CD4-positive, alpha-beta T cell treated with Interleukin-2 at 100 ng/mL for 4 hours (primary cell): ENCODE results near the gene TTLL8.

ENCODE experiments used
- DNase-seq: peaks from one replicate; pipeline ENCODE4 v3.0.0-alpha.2; 2020; ENCODE audit warnings: low spot score

TTLL8 gene

GRCh38 chr22:50082961-50083461 is 24.9 kb upstream of the TTLL8 start:
- DNase-seq, result no peak

DNA sequence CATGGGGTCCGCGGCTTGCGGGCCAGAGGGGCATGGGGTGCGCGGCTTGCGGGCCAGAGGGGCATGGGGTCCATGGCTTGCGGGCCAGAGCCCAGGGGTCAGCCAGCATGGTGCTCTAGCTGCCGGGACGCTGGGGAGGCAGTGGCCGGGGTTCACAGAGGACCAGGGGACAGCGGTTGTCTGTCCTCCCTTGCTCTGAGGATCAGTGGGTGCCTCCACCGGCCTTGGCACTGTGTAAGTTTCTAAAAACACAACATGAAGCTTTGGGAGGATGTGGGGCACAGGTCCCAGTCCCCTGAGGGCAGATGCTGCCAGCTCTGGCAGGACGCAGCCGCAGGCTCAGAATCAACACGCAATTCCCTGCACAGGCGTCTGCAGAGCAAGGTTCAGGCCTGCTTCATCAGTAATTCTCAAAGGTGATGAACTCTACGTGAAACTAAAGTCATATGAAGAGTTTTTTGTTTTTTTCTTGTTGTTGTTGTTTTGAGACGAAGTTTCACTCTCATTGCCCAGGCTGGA is 24.2 kb upstream of the TTLL8 start:
- DNase-seq, result no peak

DNA sequence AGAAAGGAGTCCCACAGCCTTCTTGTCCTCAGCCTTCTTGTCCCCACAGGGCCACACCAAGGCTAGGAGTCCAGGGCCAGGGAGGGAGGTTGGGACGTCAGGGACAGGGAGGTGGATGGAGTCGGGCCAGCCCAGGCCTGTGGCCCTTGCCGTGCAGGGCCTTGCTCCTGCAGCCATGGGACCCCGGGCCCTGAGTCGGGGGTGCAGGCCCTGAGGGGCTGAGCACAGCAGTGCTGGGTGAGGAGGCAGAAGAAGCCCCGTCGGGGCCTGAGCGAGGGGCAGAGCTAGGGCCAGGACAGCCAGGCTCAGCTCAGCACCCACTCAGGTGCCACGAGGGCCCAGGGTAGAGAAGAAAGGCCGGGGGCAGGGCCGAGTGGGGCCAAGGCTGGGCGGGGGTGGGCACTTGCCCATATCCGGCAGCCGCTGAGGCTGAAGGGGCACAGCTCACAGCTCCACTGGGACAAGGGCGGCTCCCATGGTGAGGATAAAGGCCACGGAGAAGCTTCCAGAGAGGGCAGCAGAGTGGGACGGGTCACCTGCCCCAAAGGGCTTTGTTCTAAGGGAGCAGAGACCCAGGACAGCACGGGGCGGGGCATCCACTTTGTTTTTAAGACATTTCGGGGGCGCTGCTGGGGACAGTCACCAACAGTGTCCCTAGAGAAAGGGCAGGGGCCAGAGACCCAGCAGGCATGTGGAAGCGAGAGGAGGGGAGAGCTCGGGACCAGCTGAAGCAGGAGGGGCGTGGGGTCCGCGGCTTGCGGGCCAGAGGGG is 23.5 kb upstream of the TTLL8 start:
- DNase-seq, result no peak

DNA sequence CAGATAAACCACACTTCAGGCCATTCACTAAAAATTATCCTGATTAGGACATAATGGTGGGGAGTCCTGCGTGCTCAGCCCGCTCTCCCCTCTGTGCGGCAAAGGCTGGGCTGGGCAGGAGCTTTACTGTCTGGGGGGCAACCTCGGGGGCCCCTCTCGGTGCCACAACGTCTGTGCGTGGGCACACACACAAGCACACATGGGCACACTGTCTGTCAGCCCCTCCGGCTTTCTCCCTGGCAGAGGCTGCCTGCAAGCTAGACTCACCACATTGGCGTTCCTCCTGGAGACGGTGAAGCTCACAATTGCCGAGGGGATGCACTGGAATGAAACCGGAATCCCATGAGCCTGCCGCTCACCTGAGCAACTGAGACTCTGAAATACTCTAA is 22.0 kb upstream of the TTLL8 start:
- DNase-seq, result no peak

GRCh38 chr22:50078761-50079160 is 20.7 kb upstream of the TTLL8 start:
- DNase-seq, result no peak

- DNase-seq, result no peak
Observed at GRCh38 chr22:50078246-50078645, 20.1 kb upstream of the TTLL8 start.

DNA sequence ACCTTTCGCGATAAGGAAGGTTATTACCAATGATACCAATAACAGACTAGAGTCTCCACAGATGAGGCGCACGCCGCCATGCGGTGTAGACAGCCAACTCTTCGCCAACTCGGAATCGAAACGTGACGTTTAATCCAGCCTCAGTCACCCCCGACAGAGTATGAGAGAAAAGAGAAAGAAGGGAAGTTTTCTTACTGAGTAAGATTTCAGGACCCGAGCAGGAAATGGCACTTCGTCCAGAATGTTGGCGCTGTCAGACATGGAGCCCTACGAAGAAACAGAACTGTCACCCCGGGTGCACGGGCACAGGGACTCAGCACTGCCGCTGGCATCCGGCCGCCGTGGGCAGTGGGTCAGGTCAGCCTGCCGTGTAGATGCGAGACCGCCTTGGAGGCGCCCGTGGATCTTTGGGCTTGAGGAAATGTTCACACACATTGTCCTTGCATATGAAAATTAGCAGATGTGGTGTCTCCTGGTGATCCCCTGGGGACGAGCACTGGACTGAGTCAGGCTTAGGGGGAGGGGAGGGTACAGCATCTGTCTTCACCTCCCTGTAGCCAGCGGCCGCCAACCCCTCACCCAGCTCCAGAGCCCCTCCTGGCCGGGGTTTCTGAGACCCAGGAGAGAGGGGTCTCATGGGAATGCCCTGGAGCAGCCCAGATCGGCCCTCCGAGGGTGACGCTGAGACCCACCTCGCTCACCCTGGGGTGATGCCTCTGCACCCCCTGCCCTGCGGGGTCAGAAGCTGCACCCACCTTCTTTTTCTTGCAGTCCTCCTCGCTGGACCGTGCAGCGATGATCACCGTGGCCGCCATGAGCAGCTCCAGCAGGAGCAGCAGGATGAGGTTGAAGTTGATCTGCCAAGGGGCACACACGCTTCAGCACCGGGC is 18.8 kb upstream of the TTLL8 start:
- DNase-seq, result no peak

DNA sequence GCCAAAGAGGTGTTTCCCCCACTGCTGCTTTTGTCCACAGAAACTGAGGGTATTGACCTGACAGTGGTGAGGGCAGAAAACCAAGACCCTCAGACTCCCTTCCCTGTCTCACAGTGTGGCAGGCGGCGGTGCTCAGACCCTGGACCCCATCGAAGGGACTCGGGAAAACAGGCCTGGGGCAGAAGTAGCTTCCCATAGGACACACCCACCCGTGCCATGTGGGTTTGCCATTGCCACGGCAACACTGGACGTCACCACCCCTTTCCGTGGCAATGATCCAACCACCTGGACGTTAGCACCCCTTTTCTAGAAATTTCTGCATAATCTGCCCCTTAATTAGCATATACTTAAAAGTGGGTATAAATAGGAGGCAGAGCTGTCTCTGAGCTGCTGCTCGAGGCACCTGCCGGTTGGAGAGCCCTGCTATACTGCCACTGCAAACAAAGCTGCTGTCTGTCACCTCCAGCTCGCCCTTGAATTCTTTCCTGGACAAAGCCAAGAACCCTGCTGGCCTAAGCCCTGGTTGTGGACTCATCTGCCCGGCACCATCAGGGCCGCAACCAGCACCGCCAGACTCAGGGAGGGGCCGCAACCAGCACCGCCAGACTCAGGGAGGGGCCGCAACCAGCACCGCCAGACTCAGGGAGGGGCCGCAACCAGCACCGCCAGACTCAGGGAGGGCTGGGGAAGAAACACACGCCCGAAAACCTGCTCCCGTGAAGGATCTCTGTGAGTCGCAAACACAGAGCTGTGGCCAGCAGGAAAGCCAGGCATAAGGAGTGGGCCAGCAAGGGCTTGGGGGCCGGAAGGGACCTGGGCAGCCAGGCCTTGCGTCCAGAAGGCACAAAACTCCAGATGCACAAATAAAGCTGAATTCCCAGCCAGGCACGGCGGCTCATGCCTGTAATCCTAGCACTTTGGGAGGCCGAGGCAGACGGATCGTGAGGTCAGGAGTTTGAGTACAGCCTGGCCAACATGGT is 16.7 kb upstream of the TTLL8 start:
- no peak for DNase-seq

GRCh38 chr22:50074056-50074455 is 16.0 kb upstream of the TTLL8 start:
- DNase-seq, result no peak

DNA sequence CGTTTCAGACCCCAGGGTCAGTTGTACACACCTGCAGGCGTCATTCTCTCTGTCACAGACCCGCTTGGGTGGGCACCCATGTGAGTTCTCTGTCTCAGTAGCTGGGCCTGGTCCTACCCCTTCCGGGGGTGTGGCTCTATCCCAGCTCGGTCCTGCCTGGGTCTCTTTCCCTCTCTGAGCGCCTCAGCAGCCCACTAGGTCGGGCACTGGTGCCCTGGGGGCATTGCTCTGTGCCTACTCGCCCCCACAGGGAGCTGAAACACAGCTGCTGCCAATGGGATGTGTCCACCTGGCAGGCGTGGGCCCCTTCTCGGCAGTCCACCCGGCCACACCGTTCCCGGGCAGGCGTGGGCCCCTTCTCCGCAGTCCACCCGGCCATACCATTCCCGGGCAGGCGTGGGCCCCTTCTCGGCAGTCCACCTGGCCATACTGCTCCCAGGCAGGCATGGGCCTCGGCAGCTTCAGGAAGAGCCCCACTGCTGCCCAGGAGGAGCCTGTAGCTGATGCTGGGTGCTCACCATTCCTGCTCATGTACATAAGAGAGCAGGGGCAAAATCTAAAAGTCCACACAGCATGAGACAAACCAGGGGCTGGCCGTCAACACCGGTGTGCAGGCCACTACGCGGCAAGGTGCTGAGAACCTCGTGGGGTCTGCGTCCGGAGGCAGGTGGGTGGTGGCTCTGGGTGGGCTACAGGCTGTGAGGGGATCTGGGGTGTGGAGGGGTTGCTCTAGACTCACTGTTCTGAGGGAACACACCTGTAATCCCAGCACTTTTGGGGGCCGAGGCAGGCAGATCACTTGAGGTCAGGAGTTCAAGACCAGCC is 14.8 kb upstream of the TTLL8 start:
- no peak for DNase-seq

- DNase-seq, result no peak
Observed at GRCh38 chr22:50072167-50072555, 14.1 kb upstream of the TTLL8 start.

DNA sequence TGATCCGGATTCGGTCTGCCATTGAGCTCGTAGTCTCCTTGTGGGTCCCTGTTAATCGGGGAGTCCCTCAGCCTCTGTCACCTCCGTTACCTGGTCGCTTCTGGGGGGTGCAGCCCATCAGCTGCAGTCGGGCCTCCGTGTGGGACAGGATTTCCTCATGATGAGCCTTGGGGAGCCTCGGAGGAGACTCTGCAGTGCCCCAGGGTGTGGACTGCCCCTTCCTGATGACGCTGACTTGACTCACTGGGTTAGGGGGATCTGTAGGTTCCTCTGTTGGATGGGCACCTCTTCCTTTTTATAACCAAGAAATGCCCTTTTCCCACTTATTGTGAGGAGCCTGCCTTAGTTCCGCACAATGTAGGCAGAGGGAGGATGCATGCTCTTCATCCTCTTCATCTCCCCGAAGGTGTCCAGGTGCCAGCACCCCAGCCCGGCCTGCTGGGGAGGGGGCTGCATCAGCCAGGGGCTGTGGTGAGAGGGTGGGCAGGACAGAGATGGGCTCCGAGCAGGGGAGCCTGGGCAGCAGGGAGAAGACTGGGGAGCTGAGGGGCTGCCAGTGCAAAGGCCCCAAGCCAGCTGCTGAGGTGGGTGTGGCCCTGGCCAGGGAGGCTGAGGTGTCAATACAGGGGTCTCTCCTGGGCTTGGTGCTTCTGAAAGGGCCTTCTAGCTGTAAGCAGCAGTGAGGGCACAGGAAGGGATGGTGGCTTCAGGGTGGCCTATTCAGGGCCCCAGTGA is 13.5 kb upstream of the TTLL8 start:
- no peak for DNase-seq

GRCh38 chr22:50070366-50070765 is 12.3 kb upstream of the TTLL8 start:
- DNase-seq, result no peak

DNA sequence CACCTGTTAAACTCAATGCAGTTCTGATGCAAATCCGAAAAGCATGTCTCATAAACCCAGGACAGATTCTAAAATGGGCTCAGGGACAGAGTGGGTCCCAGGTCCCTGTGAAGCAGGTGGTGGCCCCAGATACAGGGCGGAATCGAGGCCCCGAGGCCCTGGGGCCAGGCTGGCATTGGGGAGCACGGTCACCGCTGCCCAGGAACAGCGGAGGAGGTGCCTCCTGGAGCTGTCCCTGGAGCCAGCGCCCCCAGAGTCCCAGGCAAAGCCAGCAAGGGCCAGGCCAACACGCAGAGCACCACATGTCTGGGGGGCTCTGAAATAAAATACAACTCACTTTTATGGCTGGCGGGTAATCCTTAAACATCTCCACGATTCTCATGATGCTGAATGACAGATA is 10.0 kb upstream of the TTLL8 start:
- no peak for DNase-seq

DNA sequence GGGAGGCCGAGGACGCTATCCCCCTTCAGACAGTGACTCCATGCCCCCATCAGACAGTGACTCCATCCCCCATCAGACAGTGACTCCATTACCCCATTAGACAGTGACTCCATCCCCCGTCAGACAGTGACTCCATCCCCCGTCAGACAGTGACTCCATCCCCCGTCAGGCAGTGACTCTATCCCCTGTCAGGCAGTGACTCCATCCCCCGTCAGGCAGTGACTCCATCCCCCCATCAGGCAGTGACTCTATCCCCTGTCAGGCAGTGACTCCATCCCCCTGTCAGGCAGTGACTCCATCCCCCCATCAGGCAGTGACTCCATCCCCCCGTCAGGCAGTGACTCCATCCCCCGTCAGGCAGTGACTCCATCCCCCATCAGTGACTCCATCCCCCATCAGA is 9.1 kb upstream of the TTLL8 start:
- no peak for DNase-seq

DNA sequence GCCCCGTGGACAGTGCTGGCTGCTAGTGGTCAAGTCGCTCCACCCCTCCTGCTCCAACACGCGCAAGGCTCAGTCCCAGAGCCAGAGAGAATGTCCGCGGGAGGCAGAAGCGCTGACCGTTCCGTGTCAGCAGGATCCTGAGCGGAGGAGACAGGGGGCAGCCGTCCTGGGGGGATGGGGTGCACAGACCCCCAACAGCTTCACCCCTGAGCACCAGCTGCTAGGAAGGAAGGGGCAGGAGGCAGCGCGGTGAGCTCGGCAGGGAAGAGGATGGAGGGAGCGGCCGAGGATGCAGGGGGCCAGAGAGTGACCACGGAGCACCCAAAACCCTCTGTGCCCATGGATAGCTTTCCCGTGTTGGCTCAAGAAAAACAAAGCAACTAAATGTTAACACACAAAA is 6.4 kb upstream of the TTLL8 start:
- DNase-seq, result no peak

GRCh38 chr22:50063589-50064393 is 5.7 kb upstream of the TTLL8 start:
- no peak for DNase-seq

GRCh38 chr22:50062509-50063135 is 4.5 kb upstream of the TTLL8 start:
- DNase-seq, result no peak

- DNase-seq, result no peak
Observed at GRCh38 chr22:50061824-50062355, 3.8 kb upstream of the TTLL8 start.
